Posterior cingulate gyrus (tissue), 11 donors: ENCODE measurements around the gene COA7.
A peak's percentile ranks its signal among the peaks of the same experiment; 100 is the strongest.

Experiments used
- DNase-seq, 10 donors: peaks; one replicate each; pipeline versions ENCODE4 v3.0.0 to v3.0.0-alpha.2; 2020 to 2021; ENCODE audit warnings: mixed read lengths in 3 of 10
- intact Hi-C: fragments of 100-400 bp; cut with DNase I; formaldehyde crosslinking; loops from one replicate; pipeline ENCODE4 v1.15.1; 2023

Gene COA7

DNA sequence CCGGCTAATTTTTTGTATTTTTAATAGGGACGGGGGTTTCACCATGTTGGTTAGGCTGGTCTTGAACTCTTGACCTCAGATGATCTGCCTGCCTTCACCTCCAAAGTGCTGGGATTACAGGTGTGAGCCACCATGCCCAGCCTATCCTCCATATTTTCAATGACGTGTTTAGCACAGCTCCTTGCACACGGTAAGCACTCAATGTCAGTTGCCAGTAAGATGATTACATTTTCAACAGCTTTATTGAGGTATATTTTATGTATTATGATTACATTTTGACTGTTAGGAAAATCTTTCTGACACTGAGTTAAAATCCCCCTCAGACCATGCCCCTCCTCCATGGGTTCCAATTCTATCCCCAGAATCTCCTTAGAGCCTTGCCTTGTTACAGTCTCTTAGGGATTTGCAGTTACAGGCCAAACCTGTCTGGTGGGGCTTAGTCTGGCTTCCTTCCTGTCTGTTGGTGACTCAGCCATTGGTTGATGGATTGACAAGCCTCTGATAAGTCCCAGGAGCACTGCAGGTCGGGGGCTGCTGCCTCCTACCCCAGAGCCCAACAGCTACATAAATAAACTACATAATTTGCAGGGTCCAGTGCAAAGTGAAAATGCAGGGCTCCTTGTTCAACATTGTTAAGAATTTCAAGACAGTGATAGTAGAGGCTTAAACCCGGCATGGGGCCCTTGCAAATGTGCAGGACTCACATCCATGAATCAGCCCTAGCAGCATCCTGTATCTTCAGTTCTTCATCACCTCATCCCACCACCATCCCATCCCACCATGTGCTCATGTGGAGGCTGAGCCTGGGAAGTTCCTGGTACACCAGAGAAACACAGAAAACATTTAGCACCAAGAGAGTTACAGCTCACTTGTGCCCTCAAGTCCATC lies 23.4 kb downstream of the COA7 start:
- peak in 1 of 10 donors; percentile 14 for DNase-seq
- intact Hi-C loops = no loop called here

DNA sequence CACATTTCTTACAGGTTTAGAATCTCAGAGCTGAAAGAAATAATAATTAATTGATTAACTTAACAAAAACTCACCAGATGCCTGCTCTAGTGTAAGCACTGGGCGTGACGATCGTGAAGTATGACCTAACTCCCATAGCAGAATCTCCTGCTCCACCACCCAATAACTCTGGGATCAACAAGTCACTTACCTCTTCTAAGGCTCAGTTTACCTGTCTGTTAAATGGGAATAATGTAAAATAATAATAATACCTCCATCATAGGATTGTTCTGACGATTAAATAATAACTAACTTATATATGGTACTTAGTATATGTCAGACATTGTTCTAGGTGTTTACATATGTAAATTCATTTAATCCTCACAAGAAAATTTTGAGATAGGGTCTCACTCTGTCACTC lies 24.6 kb downstream of the COA7 start:
- intact Hi-C loops = no loop called here
- no peak for DNase-seq

GRCh38 chr1:52672946-52673345 lies 25.2 kb downstream of the COA7 start:
- peak in 1 of 10 donors; percentile 38 for DNase-seq
- intact Hi-C loops = no loop called here

DNA sequence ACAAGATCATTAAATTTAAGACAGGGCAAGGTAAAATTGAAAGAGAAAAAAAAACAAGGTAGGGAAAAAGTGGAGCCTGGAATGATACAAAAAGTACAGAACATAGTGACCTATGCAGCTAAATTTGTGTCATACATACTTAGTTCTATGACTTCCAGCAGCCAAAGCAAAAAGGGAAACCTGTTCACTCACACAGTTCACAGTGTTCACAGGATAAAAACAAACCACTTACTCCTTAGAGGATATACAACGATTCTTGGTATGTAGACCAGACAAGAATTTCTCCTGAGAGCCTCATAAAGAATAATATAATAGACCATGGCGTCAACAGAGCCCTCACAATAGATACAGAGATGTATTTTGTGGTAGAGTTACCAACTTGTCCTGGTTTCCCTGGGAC lies 27.5 kb downstream of the COA7 start:
- DNase-seq = no peak
- intact Hi-C loops = no loop called here

- no peak for DNase-seq
- intact Hi-C loops = no loop called here
Measured at GRCh38 chr1:52669696-52670095, 28.5 kb downstream of the COA7 start.

- intact Hi-C loops = no loop called here
- DNase-seq = no peak
Measured at GRCh38 chr1:52668711-52669110, 29.4 kb downstream of the COA7 start.

GRCh38 chr1:52667984-52668383 lies 30.2 kb downstream of the COA7 start:
- intact Hi-C loops = no loop called here
- no peak for DNase-seq

GRCh38 chr1:52667290-52667689 lies 30.9 kb downstream of the COA7 start:
- DNase-seq = no peak
- intact Hi-C loops = no loop called here

GRCh38 chr1:52665006-52665941 lies 32.9 kb downstream of the COA7 start:
- DNase-seq = no peak
- intact Hi-C loops = no loop called here

- no peak for DNase-seq
- intact Hi-C loops = no loop called here
Measured at GRCh38 chr1:52663716-52664115, 34.4 kb downstream of the COA7 start.

- intact Hi-C loops = no loop called here
- no peak for DNase-seq
Measured at GRCh38 chr1:52662645-52663313, 35.4 kb downstream of the COA7 start.

DNA sequence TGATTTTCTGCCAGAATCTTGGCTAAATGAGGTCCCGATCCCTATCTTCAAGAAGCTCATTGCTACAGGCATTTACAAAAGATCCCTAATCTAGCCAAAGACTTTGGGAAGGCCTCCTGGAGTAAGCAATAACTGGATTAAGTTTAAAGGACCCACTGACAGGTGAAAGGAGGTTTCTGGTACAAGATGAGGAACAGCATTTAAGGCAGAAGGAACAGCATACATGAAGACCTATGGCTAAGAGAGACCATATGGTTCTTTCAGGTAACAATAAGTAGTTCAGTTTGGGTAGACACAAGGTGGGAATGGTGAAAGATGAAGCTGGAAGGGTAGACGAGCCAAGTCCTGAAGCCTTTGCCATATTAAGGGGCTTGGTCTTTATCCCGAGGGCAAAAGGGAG lies 37.3 kb downstream of the COA7 start:
- intact Hi-C loops = no loop called here
- no peak for DNase-seq

DNA sequence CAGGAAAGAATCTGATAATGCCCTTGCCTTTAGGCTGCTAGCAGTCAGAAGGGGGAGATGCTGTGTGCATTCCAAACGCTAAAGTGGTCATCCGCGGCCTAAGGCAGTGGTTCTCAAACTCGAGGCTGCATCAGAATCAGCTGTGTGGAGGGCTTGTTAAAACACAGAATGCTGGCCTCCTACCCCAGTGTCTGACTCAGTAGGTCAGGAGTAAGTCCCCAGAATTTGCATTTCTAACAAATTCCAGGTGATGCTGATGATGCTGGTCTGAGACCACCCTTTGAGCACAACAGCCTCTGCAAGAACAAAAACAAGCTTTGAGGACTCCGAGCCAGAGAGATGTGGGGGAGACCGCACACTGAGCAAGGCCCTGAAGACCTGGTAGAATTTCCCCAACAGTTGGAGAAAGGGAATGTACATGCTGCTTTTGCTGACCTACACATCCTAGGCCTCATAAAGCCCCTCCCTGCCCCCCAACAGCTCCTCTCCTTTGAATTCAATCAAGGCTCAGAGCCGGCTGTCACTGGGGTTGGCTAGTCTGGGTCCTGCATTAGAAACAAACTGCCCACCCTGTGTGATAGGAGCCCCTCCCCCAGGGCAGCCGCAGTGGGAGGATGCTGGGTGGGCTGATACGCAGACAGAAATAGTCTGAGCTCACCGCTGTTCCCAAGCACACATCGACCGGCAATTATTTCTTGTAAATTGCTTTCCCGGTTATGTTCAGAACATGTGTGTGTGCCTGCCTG lies 38.1 kb downstream of the COA7 start:
- no peak for DNase-seq
- intact Hi-C loops = no loop called here

- intact Hi-C loops = no loop called here
- DNase-seq = no peak
Measured at GRCh38 chr1:52659356-52659755, 38.8 kb downstream of the COA7 start.

GRCh38 chr1:52658795-52659194 lies 39.4 kb downstream of the COA7 start:
- intact Hi-C loops = no loop called here
- no peak for DNase-seq

DNA sequence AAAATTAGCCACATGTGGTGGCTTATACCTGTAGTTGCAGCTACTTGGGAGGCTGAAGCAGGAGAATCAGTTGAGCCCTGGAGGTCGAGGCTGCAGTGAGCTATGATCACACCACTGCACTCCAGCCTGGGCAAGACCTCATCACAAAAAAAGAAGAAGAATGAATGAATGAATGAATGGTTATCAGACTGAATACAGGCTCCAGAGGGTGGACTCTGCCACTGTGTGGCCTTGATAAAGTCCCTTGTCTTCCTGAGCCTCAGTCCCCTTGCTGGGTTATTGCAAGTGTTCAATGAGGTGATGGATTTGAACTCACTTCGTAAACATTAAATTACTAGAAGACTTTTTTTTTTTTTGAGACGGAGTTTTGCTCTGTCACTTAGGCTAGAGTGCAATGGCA lies 40.4 kb downstream of the COA7 start:
- intact Hi-C loops = no loop called here
- DNase-seq = no peak

GRCh38 chr1:52654063-52654462 lies 44.1 kb downstream of the COA7 start:
- no peak for DNase-seq

DNA sequence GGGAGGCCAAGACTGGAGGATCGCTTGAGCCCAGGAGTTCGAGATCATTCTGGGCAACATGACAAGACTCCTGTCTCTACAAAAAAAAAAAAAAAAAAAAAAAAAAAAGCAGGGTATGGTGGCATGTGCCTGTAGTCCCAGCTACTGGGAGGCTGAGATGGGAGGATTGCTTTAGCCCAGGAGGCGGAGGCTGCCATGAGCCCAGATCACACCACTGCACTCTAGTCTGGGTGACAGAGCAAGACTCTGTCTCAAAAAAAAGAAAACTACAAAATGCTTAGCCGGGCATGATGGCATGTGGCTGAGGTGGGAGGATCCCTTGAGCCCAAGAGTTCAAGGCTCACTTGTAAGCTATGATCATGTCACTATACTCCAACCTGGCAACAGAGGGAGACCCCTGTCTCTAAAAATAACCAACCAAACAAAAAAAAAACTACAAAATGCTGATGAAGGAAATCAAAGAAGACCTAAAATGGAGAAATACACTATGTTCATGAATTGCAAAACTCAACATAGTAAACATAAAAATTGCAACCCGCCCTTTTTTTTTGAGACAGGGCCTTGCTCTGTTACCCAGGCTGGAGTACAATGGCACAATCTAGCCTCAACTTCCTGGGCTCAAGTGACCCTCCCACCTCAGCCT lies 44.8 kb downstream of the COA7 start:
- intact Hi-C loops = no loop called here
- DNase-seq = no peak

More at GRCh38 chr1:52654063-52654462, 44.1 kb downstream of the COA7 start:
- intact Hi-C loops = no loop called here

- DNase-seq = no peak
- intact Hi-C loops = no loop called here
Measured at GRCh38 chr1:52651904-52652303, 46.2 kb downstream of the COA7 start.

DNA sequence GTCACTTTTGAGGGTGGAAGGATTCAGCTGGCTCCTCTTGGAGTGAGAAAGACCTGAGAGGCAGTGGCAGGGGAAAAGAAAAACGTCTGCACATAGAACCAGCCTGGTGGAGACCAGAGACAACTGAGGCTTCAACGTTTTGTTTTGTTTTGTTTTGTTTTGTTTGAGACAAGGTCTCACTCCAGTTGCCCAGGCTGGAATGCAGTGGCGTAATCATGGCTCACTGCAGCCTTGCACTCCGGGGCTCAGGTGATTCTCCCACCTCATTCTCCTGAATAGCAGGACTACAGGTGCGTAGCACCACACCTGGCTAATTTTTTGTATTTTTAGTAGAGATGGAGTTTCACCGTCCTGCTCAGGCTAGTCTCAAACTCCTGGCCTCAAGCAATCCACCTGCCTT lies 52.9 kb downstream of the COA7 start:
- intact Hi-C loops = no loop called here
- no peak for DNase-seq
